ENCODE data around the gene CPSF6. TPM values are rescaled to one million over a fixed set of nuclear protein-coding genes. Genes with fewer than 3 reads are reported as not detected.

Gene CPSF6
- total and polyA plus RNA-seq, 4 donors: 16.9 to 147 (median 32.9) TPM

DNA sequence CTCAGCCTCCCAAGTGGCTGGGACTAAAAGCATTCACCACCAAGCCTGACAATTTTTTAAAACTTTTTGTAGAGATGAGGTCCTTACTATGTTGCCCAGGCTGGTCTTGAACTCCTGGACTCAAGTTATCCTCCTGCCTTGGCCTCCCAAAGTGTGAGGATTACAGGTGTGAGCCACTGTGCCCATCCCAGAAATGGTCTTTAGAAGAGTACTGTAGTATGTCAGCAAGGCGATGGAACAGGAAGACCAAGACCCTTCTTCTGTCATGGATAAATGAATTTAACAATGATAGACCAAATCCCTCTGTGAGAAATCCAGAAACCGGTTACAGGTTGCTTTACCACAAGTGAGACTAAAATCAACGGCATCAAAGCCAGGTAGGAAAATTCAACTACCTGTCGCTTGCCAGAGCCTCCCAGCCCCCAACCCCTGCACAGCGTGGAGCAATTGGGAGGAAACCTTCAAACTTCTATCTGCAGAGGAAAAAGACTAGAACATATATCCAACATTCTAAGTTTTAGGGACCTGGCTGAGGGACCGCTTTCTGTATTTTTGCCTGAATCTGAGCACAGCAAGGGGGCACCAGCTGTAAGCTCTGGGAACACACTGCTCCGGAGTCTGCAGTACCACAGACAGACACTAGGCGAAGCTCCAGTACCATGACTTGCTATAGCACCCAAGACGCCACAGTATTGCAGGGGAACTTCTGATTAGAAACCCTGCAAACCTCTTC is 51.3 kb downstream of the CPSF6 start:
- 27% methylated on average over 9 of the region's 9 CpGs for WGBS, 2 donors
- no peak overlapping the region for H3K9ac ChIP-seq (ENCODE audit: insufficient read depth in 1 of 2, low read length in 2 of 2)
- ATAC-seq (ENCODE audit: insufficient read depth, low FRiP score): peak; percentile 94

GRCh38 chr12:69291278-69291593 is 51.9 kb downstream of the CPSF6 start:
- Histone ChIP-seq H3K36me3 (ENCODE audit: control insufficient read depth in 4 of 4, insufficient read depth in 4 of 4, low read length in 4 of 4) (no peaks in the 10 kb centered on the region), H3K4me3 (no peak overlapping the region), H3K27me3 (ENCODE audit: control insufficient read depth in 3 of 3, insufficient read depth in 3 of 3, low read length in 2 of 3) (no peaks in the 10 kb centered on the region), H3K9ac (ENCODE audit: insufficient read depth in 1 of 2, low read length in 2 of 2) (no peak overlapping the region), H3K27ac (ENCODE audit: low read depth in 1 of 2, low read length in 1 of 2) (no peak overlapping the region), H3K9me3 (ENCODE audit: control insufficient read depth in 4 of 4, insufficient read depth in 3 of 4, low read length in 3 of 4) (no peaks in the 10 kb centered on the region), H3K4me1 (ENCODE audit: control insufficient read depth in 5 of 5, insufficient read depth in 5 of 5, low read length in 5 of 5) (no peaks in the 10 kb centered on the region)
- TF ChIP-seq CTCF (IDR thresholded peaks at IDR 0.05; ENCODE audit: control extremely low read depth, extremely low read depth): no peak
- ATAC-seq (ENCODE audit: insufficient read depth, low FRiP score) (no peak), DNase-seq (no peak)

More for the DNA sequence above, 51.3 kb downstream of the CPSF6 start:
- no peaks in the 10 kb centered on the region for H3K9me3 ChIP-seq (ENCODE audit: control insufficient read depth in 4 of 4, insufficient read depth in 3 of 4, low read length in 3 of 4)
- peak; percentile 61 to 84 (median 73) for DNase-seq
- no peaks in the 10 kb centered on the region for H3K36me3 ChIP-seq (ENCODE audit: control insufficient read depth in 4 of 4, insufficient read depth in 4 of 4, low read length in 4 of 4)
- no peak overlapping the region for H3K27ac ChIP-seq (ENCODE audit: low read depth in 1 of 2, low read length in 1 of 2)
- H3K4me3 ChIP-seq: no peak overlapping the region
- peak; percentile 85 for TF ChIP-seq CTCF (IDR thresholded peaks at IDR 0.05; ENCODE audit: control extremely low read depth, extremely low read depth)
- H3K4me1 ChIP-seq (ENCODE audit: control insufficient read depth in 5 of 5, insufficient read depth in 5 of 5, low read length in 5 of 5): no peaks in the 10 kb centered on the region
- no peaks in the 10 kb centered on the region for H3K27me3 ChIP-seq (ENCODE audit: control insufficient read depth in 3 of 3, insufficient read depth in 3 of 3, low read length in 2 of 3)

GRCh38 chr12:69298133-69298532 is 58.8 kb downstream of the CPSF6 start:
- Histone ChIP-seq H3K4me1 (ENCODE audit: control insufficient read depth in 5 of 5, insufficient read depth in 5 of 5, low read length in 5 of 5) (no peaks in the 10 kb centered on the region), H3K9ac (ENCODE audit: insufficient read depth in 1 of 2, low read length in 2 of 2) (no peak overlapping the region), H3K36me3 (ENCODE audit: control insufficient read depth in 4 of 4, insufficient read depth in 4 of 4, low read length in 4 of 4) (no peaks in the 10 kb centered on the region), H3K9me3 (ENCODE audit: control insufficient read depth in 4 of 4, insufficient read depth in 3 of 4, low read length in 3 of 4) (no peaks in the 10 kb centered on the region), H3K27ac (ENCODE audit: low read depth in 1 of 2, low read length in 1 of 2) (no peak overlapping the region), H3K27me3 (ENCODE audit: control insufficient read depth in 3 of 3, insufficient read depth in 3 of 3, low read length in 2 of 3) (peaks cover 0 to 2% (median 0%) of the 10 kb centered on the region in 3 donors), H3K4me3 (no peak overlapping the region)
- DNase-seq: no peak
- no peak for ATAC-seq (ENCODE audit: insufficient read depth, low FRiP score)
- no peak for TF ChIP-seq CTCF (IDR thresholded peaks at IDR 0.05; ENCODE audit: control extremely low read depth, extremely low read depth)
- WGBS, 2 donors: 88 to 93% methylated on average over 1 of the region's 1 CpG

DNA sequence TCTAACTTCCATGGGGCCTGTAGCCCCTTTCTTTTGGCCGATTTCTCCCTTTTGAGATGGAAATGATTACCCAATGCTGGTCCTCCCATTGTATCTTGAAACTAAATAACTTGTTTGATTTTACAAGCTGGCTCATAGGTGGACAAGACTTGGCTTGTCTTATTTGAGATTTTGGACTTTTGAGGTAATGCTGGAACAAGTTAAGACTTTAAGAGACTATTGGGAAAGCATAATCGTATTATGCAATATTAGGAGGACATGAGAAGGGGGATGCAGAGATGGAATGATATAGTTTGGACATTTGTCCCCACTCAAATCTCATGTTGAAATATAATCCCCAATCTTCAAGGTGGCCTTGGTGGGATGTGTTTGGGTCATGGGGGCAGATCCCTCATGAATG is 59.6 kb downstream of the CPSF6 start:
- H3K4me3 ChIP-seq: no peak overlapping the region
- H3K36me3 ChIP-seq (ENCODE audit: control insufficient read depth in 4 of 4, insufficient read depth in 4 of 4, low read length in 4 of 4): no peaks in the 10 kb centered on the region
- H3K27me3 ChIP-seq (ENCODE audit: control insufficient read depth in 3 of 3, insufficient read depth in 3 of 3, low read length in 2 of 3): peaks cover 0 to 2% (median 0%) of the 10 kb centered on the region in 3 donors
- no peaks in the 10 kb centered on the region for H3K4me1 ChIP-seq (ENCODE audit: control insufficient read depth in 5 of 5, insufficient read depth in 5 of 5, low read length in 5 of 5)
- H3K9me3 ChIP-seq (ENCODE audit: control insufficient read depth in 4 of 4, insufficient read depth in 3 of 4, low read length in 3 of 4): peaks cover 0 to under 1% (median 0%) of the 10 kb centered on the region in 4 donors
- DNase-seq: no peak
- 87 to 92% methylated on average over 2 of the region's 2 CpGs for WGBS, 2 donors
- ATAC-seq (ENCODE audit: insufficient read depth, low FRiP score): no peak
- H3K9ac ChIP-seq (ENCODE audit: insufficient read depth in 1 of 2, low read length in 2 of 2): no peak overlapping the region
- H3K27ac ChIP-seq (ENCODE audit: low read depth in 1 of 2, low read length in 1 of 2): no peak overlapping the region
- TF ChIP-seq CTCF (IDR thresholded peaks at IDR 0.05; ENCODE audit: control extremely low read depth, extremely low read depth): no peak

Measured in lung (tissue), 12 donors.